ENCODE data around the gene VPS9D1.

Gene VPS9D1

GRCh38 chr16:89749637-89750036 lies 28.9 kb upstream of the VPS9D1 start:
- TF ChIP-seq CTCF (IDR thresholded peaks at IDR 0.05; ENCODE audit: low read length, missing control alignments): no peak
- H3K4me3 ChIP-seq (replicated peaks; ENCODE audit: low read depth, low read length): no peak overlapping the region
- DNase-seq (ENCODE audit: low read depth): no peak

GRCh38 chr16:89748921-89749320 lies 28.2 kb upstream of the VPS9D1 start:
- no peak for DNase-seq (ENCODE audit: low read depth)
- TF ChIP-seq CTCF (IDR thresholded peaks at IDR 0.05; ENCODE audit: low read length, missing control alignments): no peak
- no peak overlapping the region for H3K4me3 ChIP-seq (replicated peaks; ENCODE audit: low read depth, low read length)

GRCh38 chr16:89748076-89748475 lies 27.4 kb upstream of the VPS9D1 start:
- no peak for DNase-seq (ENCODE audit: low read depth)
- H3K4me3 ChIP-seq (replicated peaks; ENCODE audit: low read depth, low read length): no peak overlapping the region
- no peak for TF ChIP-seq CTCF (IDR thresholded peaks at IDR 0.05; ENCODE audit: low read length, missing control alignments)

GRCh38 chr16:89746043-89746442 lies 25.3 kb upstream of the VPS9D1 start:
- DNase-seq (ENCODE audit: low read depth): no peak
- no peak for TF ChIP-seq CTCF (IDR thresholded peaks at IDR 0.05; ENCODE audit: low read length, missing control alignments)

GRCh38 chr16:89744813-89745212 lies 24.1 kb upstream of the VPS9D1 start:
- TF ChIP-seq CTCF (IDR thresholded peaks at IDR 0.05; ENCODE audit: low read length, missing control alignments): no peak
- DNase-seq (ENCODE audit: low read depth): no peak
- no peak overlapping the region for H3K4me3 ChIP-seq (replicated peaks; ENCODE audit: low read depth, low read length)

More at GRCh38 chr16:89746043-89746442, 25.3 kb upstream of the VPS9D1 start:
- H3K4me3 ChIP-seq (replicated peaks; ENCODE audit: low read depth, low read length): no peak overlapping the region

- DNase-seq (ENCODE audit: low read depth): no peak
- no peak overlapping the region for H3K4me3 ChIP-seq (replicated peaks; ENCODE audit: low read depth, low read length)
- no peak for TF ChIP-seq CTCF (IDR thresholded peaks at IDR 0.05; ENCODE audit: low read length, missing control alignments)
These were observed 22.2 kb upstream of the VPS9D1 start for GRCh38 chr16:89742948-89743347.

- TF ChIP-seq CTCF (IDR thresholded peaks at IDR 0.05; ENCODE audit: low read length, missing control alignments): no peak
- no peak for DNase-seq (ENCODE audit: low read depth)
- no peak overlapping the region for H3K4me3 ChIP-seq (replicated peaks; ENCODE audit: low read depth, low read length)
These were observed 20.8 kb upstream of the VPS9D1 start for GRCh38 chr16:89741342-89742014.
